Measurements from ENCODE around the gene CCDC89.
A peak's percentile ranks its signal among the peaks of the same experiment; 100 is the strongest.

The CCDC89 gene

GRCh38 chr11:85652786-85653447 is 33.1 kb downstream of the CCDC89 start:
- Mint-ChIP-seq H3K27me3 (ENCODE audit: low read depth) (no peaks in the 10 kb centered on the region), H3K4me3 (no peak overlapping the region), H3K27ac (peak overlapping the region; percentile 22), H3K4me1 (ENCODE audit: low read depth) (peaks cover 30% of the 10 kb centered on the region), H3K36me3 (ENCODE audit: low read depth) (peaks cover 25% of the 10 kb centered on the region), H3K9me3 (no peaks in the 10 kb centered on the region)
- DNase-seq (ENCODE audit: low spot score): no peak

GRCh38 chr11:85651118-85651517 is 34.9 kb downstream of the CCDC89 start:
- H3K36me3 Mint-ChIP-seq (ENCODE audit: low read depth): peaks cover 14% of the 10 kb centered on the region
- H3K27ac Mint-ChIP-seq: no peak overlapping the region
- no peaks in the 10 kb centered on the region for H3K27me3 Mint-ChIP-seq (ENCODE audit: low read depth)
- H3K4me1 Mint-ChIP-seq (ENCODE audit: low read depth): peaks cover 27% of the 10 kb centered on the region
- H3K9me3 Mint-ChIP-seq: no peaks in the 10 kb centered on the region
- no peak overlapping the region for H3K4me3 Mint-ChIP-seq
- no peak for DNase-seq (ENCODE audit: low spot score)

GRCh38 chr11:85647604-85648299 is 38.2 kb downstream of the CCDC89 start, which contains the start of gene TMEM126A:
Gene TMEM126A (plus strand): TSS chr11:85647967. CDS start chr11:85650256, 2,289 bp downstream.
- Mint-ChIP-seq H3K27ac (peak within 1 kb of the TSS; percentile 96), H3K27me3 (ENCODE audit: low read depth) (peaks cover 23% of the 10 kb centered on the region), H3K4me1 (ENCODE audit: low read depth) (peaks cover 18% of the 10 kb centered on the region), H3K36me3 (ENCODE audit: low read depth) (peaks cover 8% of the 10 kb centered on the region), H3K9me3 (no peaks in the 10 kb centered on the region), H3K4me3 (peak within 1 kb of the TSS; percentile 97)
- DNase-seq (ENCODE audit: low spot score): peak; percentile 90

- H3K4me3 Mint-ChIP-seq: peak overlapping the region; percentile 97
- no peak for DNase-seq (ENCODE audit: low spot score)
- H3K9me3 Mint-ChIP-seq: no peaks in the 10 kb centered on the region
- H3K4me1 Mint-ChIP-seq (ENCODE audit: low read depth): peaks cover 15% of the 10 kb centered on the region
- peak overlapping the region; percentile 96 for H3K27ac Mint-ChIP-seq
- H3K27me3 Mint-ChIP-seq (ENCODE audit: low read depth): peaks cover 28% of the 10 kb centered on the region
- peaks cover 5% of the 10 kb centered on the region for H3K36me3 Mint-ChIP-seq (ENCODE audit: low read depth)
These were observed 38.9 kb downstream of the CCDC89 start for GRCh38 chr11:85647078-85647477.

- Mint-ChIP-seq H3K9me3 (no peaks in the 10 kb centered on the region), H3K36me3 (ENCODE audit: low read depth) (peaks cover 8% of the 10 kb centered on the region), H3K27ac (no peak overlapping the region), H3K4me1 (ENCODE audit: low read depth) (no peaks in the 10 kb centered on the region), H3K4me3 (no peak overlapping the region), H3K27me3 (ENCODE audit: low read depth) (peaks cover 28% of the 10 kb centered on the region)
- no peak for DNase-seq (ENCODE audit: low spot score)
These were observed 42.8 kb downstream of the CCDC89 start for GRCh38 chr11:85643191-85643614.

GRCh38 chr11:85634747-85635146 is 51.2 kb downstream of the CCDC89 start:
- no peaks in the 10 kb centered on the region for H3K27me3 Mint-ChIP-seq (ENCODE audit: low read depth)
- peaks cover 37% of the 10 kb centered on the region for H3K36me3 Mint-ChIP-seq (ENCODE audit: low read depth)
- DNase-seq (ENCODE audit: low spot score): no peak
- no peaks in the 10 kb centered on the region for H3K9me3 Mint-ChIP-seq
- H3K4me3 Mint-ChIP-seq: no peak overlapping the region
- no peak overlapping the region for H3K27ac Mint-ChIP-seq
- peaks cover 1% of the 10 kb centered on the region for H3K4me1 Mint-ChIP-seq (ENCODE audit: low read depth)

Data from T-helper 2 cell treated with Interferon-gamma antibody and Interleukin-4, amounts not matched to agents 5 μg/mL and 100 μg/mL, for 36 hours (primary cell).